B cell (primary cell): ENCODE measurements around the gene PARVB. TPM values are rescaled to one million over a fixed set of nuclear protein-coding genes. Genes with fewer than 3 reads are reported as not detected.

Experiments
- ATAC-seq: fragments of 200-7000 bp; cut with Tn5 transposase; one replicate; pipeline ENCODE4 v1.10.0; 2021; ENCODE audit warnings: low read depth, mild to moderate bottlenecking, moderate number of reproducible peaks, moderate library complexity
- CTCF ChIA-PET: fragments of 350-600 bp; sonication (Branson Sonifier 250); formaldehyde crosslinking; loops from one replicate; lab custom pipeline; 2021; ENCODE audit warnings: antibody characterized with exemption, inconsistent platforms; lab: Charles Lee
- POLR2A ChIA-PET: fragments of 350-600 bp; sonication (Branson Sonifier 250); formaldehyde crosslinking; loops from one replicate; lab custom pipeline; 2021; ENCODE audit warnings: antibody characterized with exemption; lab: Charles Lee
- DNase-seq: peaks from one replicate; pipeline ENCODE4 v3.0.0; 2013
- H2AFZ ChIP-seq: 2 replicates; pipeline ENCODE4 v1.6.1; 2012; ENCODE audit warnings: mild to moderate bottlenecking, low read depth, low read length; ENCODE audit not compliant: insufficient read depth, poor library complexity, severe bottlenecking
- H3K27ac ChIP-seq, 2 donors: 1 replicate in 1 of 2; 2 replicates in 1 of 2; pipeline ENCODE4 v1.5.1; 2012 to 2013; ENCODE audit warnings: low read length in 2 of 2, mild to moderate bottlenecking in 2 of 2, moderate library complexity in 1 of 2
- H3K27me3 ChIP-seq, 4 experiments: fragments of 200-600 bp in 1 of 4; sonication (generic) in 1 of 4; replicated peaks in 1 of 4; 1 replicate in 2 of 4; 2 replicates in 2 of 4; pipeline versions ENCODE4 v1.6.1 to v1.7.0; 2013 to 2016; ENCODE audit warnings: low read length in 3 of 4, mild to moderate bottlenecking in 2 of 4, mixed read lengths in 1 of 4, moderate library complexity in 1 of 4; ENCODE audit not compliant: insufficient read depth in 4 of 4, control insufficient read depth in 3 of 4; ENCODE audit errors: control extremely low read depth in 1 of 4
- H3K36me3 ChIP-seq, 2 experiments: replicated peaks in 1 of 2; 1 replicate in 1 of 2; 2 replicates in 1 of 2; pipeline versions ENCODE4 v1.6.1 to v1.7.1; 2013; ENCODE audit warnings: low read length in 1 of 2; ENCODE audit not compliant: insufficient read depth in 2 of 2, control insufficient read depth in 1 of 2; ENCODE audit errors: control extremely low read depth in 1 of 2, extremely low read depth in 1 of 2
- H3K4me1 ChIP-seq, 2 donors: fragments of 200-600 bp in 1 of 2; sonication (generic) in 1 of 2; 1 replicate in 1 of 2; 2 replicates in 1 of 2; pipeline versions ENCODE4 v1.5.1 to v1.6.1; 2013 to 2017; ENCODE audit warnings: low read length in 2 of 2; ENCODE audit not compliant: control insufficient read depth in 2 of 2, insufficient read depth in 2 of 2
- H3K4me2 ChIP-seq: replicated peaks from 2 replicates; pipeline ENCODE3; 2012; ENCODE audit warnings: mild to moderate bottlenecking, low read depth, low read length; ENCODE audit not compliant: poor library complexity, severe bottlenecking
- H3K4me3 ChIP-seq, 5 experiments: fragments of 200-600 bp in 1 of 5; sonication (generic) in 1 of 5; 1 replicate in 3 of 5; 2 replicates in 2 of 5; pipeline versions ENCODE4 v1.5.1 to v1.7.0; 2011 to 2016; ENCODE audit warnings: low read length in 4 of 5, mild to moderate bottlenecking in 4 of 5, low read depth in 2 of 5, control low read depth in 1 of 5, moderate library complexity in 1 of 5; ENCODE audit not compliant: insufficient read depth in 1 of 5; ENCODE audit errors: control extremely low read depth in 1 of 5, extremely low read depth in 1 of 5
- H3K79me2 ChIP-seq: fragments of 200-600 bp; sonication (generic); one replicate; pipeline ENCODE4 v1.6.0; 2016; ENCODE audit warnings: low read length; ENCODE audit not compliant: control insufficient read depth, insufficient read depth
- H3K9ac ChIP-seq: fragments of 200-600 bp; sonication (generic); 2 replicates; pipeline ENCODE4 v1.6.1; 2017; ENCODE audit warnings: mild to moderate bottlenecking, low read length, moderate library complexity
- H3K9me3 ChIP-seq, 3 donors: one replicate each; pipeline versions ENCODE4 v1.6.1 to v1.7.1; 2013; ENCODE audit warnings: low read length in 2 of 3; ENCODE audit not compliant: control insufficient read depth in 2 of 3, insufficient read depth in 1 of 3; ENCODE audit errors: control extremely low read depth in 1 of 3
- H4K20me1 ChIP-seq: 2 replicates; pipeline ENCODE4 v1.6.0; 2012; ENCODE audit warnings: mild to moderate bottlenecking, low read length; ENCODE audit not compliant: insufficient read depth, control insufficient read depth, poor library complexity, severe bottlenecking
- H3K27ac Mint-ChIP-seq: one replicate; pipeline ENCODE4 v1.8.0; 2021; ENCODE audit warnings: mixed read lengths
- H3K27me3 Mint-ChIP-seq: one replicate; pipeline ENCODE4 v1.8.0; 2021; ENCODE audit warnings: mixed read lengths
- H3K4me1 Mint-ChIP-seq: one replicate; pipeline ENCODE4 v1.8.0; 2021; ENCODE audit warnings: mixed read lengths
- H3K4me3 Mint-ChIP-seq: one replicate; pipeline ENCODE4 v1.8.0; 2021; ENCODE audit warnings: mixed read lengths
- H3K9me3 Mint-ChIP-seq: one replicate; pipeline ENCODE4 v1.8.0; 2022; ENCODE audit warnings: mixed read lengths; ENCODE audit not compliant: insufficient read depth
- CTCF ChIP-seq: fragments of 200-600 bp; IDR thresholded peaks from one replicate; pipeline ENCODE4 v1.8.0; 2022; ENCODE audit warnings: antibody characterized with exemption, mild to moderate bottlenecking
- EZH2 ChIP-seq: IDR thresholded peaks from 2 replicates; pipeline ENCODE4 v1.6.1; 2012; ENCODE audit warnings: borderline replicate concordance, low read depth, mild to moderate bottlenecking, moderate library complexity, low read length; ENCODE audit not compliant: insufficient read depth, poor library complexity, severe bottlenecking
- WGBS: methylation state at CpG from one replicate; pipeline ENCODE4 v1.1.5; 2013; ENCODE audit warnings: missing lambda C conversion rate; ENCODE audit not compliant: insufficient coverage; 5-methylcytosine and 5-hydroxymethylcytosine counted together
- intact Hi-C: fragments of 100-400 bp; cut with micrococcal nuclease; formaldehyde crosslinking; loops from one replicate; pipeline ENCODE4 v1.10.0; 2022
- polyA plus RNA-seq: library from polyadenylated mRNA; depleted of rRNA; stranded (reverse); fragments of >200 nt; gene quantifications from 2 replicates; pipeline ENCODE4 v1.2.3, GENCODE V29; 2012
- total RNA-seq, 2 donors: library from RNA; stranded (reverse); fragments of 120-200 nt in 1 of 2; gene quantifications; 1 replicate in 1 of 2; 2 replicates in 1 of 2; pipeline versions ENCODE4 v1.2.3 to v1.2.4, GENCODE V29; 2013 to 2022

Gene PARVB
- total and polyA plus RNA-seq, 2 donors (not counting 1 experiment from before 2014, with no cell fraction given): 48.0 to 49.4 TPM

- Mint-ChIP-seq H3K27me3 (no peaks in the 10 kb centered on the region), H3K4me1 (peaks cover 15% of the 10 kb centered on the region), H3K27ac (no peak overlapping the region), H3K9me3 (no peaks in the 10 kb centered on the region), H3K4me3 (no peak overlapping the region)
- Histone ChIP-seq H3K27me3 (no peaks in the 10 kb centered on the region), H3K9me3 (no peaks in the 10 kb centered on the region), H4K20me1 (no peaks in the 10 kb centered on the region), H2AFZ (no peak overlapping the region), H3K9ac (no peak overlapping the region), H3K4me1 (peaks cover 15 to 16% of the 10 kb centered on the region in 2 donors), H3K27ac (no peak overlapping the region), H3K4me2 (no peak overlapping the region), H3K79me2 (no peaks in the 10 kb centered on the region), H3K4me3 (no peak overlapping the region), H3K36me3 (peaks cover 0 to 27% of the 10 kb centered on the region in 2 experiments)
- ChIA-PET CTCF (no interaction called here), POLR2A (no interaction called here)
- WGBS: 87% methylated on average over 13 of the region's 13 CpGs
- ATAC-seq (no peak), DNase-seq (no peak)
- intact Hi-C loops: no loop called here
- TF ChIP-seq EZH2: no peak
- no peak for TF ChIP-seq CTCF
Observed at GRCh38 chr22:44168206-44168605, 144.1 kb downstream of the PARVB start.

GRCh38 chr22:44170470-44170869, 146.4 kb downstream of the PARVB start:
- Histone ChIP-seq H3K9ac (no peak overlapping the region), H4K20me1 (no peaks in the 10 kb centered on the region), H2AFZ (no peak overlapping the region), H3K79me2 (no peaks in the 10 kb centered on the region), H3K9me3 (no peaks in the 10 kb centered on the region), H3K4me3 (no peak overlapping the region), H3K4me1 (peaks cover 18 to 24% of the 10 kb centered on the region in 2 donors), H3K4me2 (no peak overlapping the region), H3K36me3 (peaks cover 0 to 13% of the 10 kb centered on the region in 2 experiments), H3K27ac (no peak overlapping the region), H3K27me3 (no peaks in the 10 kb centered on the region)
- no peak for ATAC-seq
- intact Hi-C loops: loop anchor here (10.0 kb wide), 1 partner anchor 84 kb away; no protein-coding TSS in a partner anchor
- no peaks in the 10 kb centered on the region for H3K27me3 Mint-ChIP-seq
- no peak for DNase-seq
- ChIA-PET CTCF (interaction anchor here (0.8 kb wide), 1 partner anchor 9 kb away, joined by 3 read pairs; no protein-coding TSS in a partner anchor), POLR2A (no interaction called here)
- 98% methylated on average over 7 of the region's 11 CpGs for WGBS
- H3K9me3 Mint-ChIP-seq: no peaks in the 10 kb centered on the region
- no peak for TF ChIP-seq EZH2
- no peak for TF ChIP-seq CTCF
- H3K4me1 Mint-ChIP-seq: peaks cover 22% of the 10 kb centered on the region
- no peak overlapping the region for H3K27ac Mint-ChIP-seq
- H3K4me3 Mint-ChIP-seq: no peak overlapping the region
